NCI-H2107 (cell line): ENCODE measurements around the gene NPM3.

Source experiments
- DNase-seq: peaks from one replicate; lab custom pipeline; 2025; lab: John Stamatoyannopoulos, UW

Gene NPM3

DNA sequence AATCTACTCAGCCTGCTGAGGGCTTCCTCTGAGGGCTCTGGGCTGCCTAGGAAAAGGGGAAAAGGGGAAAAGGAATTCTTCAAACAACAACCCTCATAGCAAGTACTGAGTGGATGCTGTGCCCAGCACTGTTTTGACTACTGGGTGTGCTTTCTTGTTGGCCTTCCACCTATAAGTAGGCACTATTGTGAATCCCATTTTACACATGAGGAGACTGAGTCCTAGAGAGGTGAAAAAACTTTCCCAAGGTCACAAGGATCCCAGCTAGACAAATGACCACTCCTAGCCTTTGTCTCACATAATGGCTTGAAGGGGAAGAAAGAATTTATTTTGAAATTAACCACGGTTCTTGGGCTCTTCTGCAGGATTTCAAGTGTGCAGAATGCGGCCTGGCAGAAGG lies 24.4 kb downstream of the NPM3 start:
- no peak for DNase-seq

- no peak for DNase-seq
Observed at GRCh38 chr10:101752241-101752640, 31.0 kb downstream of the NPM3 start.

GRCh38 chr10:101749047-101750016 lies 33.9 kb downstream of the NPM3 start:
- no peak for DNase-seq

GRCh38 chr10:101748496-101748895 lies 34.8 kb downstream of the NPM3 start:
- DNase-seq: no peak

DNA sequence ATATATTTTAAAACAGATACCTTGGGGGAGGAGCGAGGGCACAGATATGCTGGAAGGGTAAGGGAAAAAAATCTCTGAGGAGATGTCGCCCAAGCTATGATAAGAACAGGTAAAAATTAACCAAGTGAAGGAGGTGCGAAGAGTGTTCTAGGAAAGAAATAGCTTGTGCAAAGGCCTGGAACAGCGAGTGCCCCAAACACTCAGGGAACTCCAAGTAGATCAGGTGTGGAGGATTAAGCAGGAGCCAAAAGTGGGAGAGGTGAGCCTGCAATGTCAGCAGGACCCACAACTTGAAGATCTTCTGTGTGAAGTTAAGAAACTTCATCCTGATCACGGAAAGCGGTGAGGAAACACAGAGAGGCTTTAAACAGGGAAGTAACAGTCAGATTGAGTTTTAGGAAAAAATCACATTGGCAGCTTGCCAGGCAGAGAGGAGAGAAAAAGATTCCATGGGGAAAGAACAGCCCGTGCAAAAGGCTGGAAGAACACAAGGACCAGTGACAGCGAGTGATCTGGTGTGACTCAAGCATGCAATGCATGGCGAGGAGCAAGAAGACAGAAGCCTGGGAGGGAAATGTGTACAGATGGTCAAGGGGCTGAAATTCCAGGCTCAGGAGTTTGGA lies 38.1 kb downstream of the NPM3 start:
- no peak for DNase-seq

- DNase-seq: no peak
Observed at GRCh38 chr10:101744267-101744666, 39.0 kb downstream of the NPM3 start.

- DNase-seq: no peak
Observed at GRCh38 chr10:101741938-101742337, 41.3 kb downstream of the NPM3 start.

- DNase-seq: no peak
Observed at GRCh38 chr10:101736666-101737065, 46.6 kb downstream of the NPM3 start.

DNA sequence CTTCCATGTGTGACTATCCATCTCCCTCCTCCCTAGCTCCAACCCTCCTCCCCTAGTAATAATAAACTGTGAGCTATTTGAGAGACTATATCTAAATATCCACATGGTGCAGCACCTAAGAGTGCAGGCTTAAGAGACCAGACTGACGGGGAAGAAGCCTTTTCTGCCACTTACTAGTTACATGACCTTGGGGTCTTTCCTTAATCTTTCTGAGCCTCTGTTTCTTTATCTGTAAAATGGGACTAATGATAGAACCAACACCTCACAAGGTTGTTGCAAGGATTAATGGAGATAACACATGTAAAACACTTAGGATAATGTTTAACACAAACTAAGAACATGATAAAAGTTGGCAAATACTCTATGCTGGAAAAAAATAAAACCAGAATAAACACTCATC lies 51.1 kb downstream of the NPM3 start:
- DNase-seq: no peak
